ENCODE data around the gene DHX40.

DNA sequence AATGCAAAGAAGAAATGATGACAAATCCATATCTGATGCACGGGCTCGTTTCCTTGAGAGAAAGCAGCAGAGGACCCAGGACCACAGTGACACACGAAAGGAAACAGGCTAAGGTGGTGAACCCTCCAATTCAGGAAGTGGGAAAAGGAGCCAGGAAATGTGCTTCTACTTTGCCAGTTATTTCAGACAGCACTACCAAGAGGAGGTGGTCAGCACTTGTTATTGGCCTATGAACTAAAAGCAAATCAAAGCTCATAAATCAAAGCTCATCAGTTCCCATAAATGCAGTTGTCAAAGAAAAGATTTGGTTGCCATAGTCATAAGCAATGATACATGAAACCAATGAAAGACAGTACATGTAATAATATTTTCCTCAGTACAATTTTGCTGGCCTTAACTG, 41.7 kb downstream of the DHX40 start:
- TF ChIP-seq, protein P1, sequence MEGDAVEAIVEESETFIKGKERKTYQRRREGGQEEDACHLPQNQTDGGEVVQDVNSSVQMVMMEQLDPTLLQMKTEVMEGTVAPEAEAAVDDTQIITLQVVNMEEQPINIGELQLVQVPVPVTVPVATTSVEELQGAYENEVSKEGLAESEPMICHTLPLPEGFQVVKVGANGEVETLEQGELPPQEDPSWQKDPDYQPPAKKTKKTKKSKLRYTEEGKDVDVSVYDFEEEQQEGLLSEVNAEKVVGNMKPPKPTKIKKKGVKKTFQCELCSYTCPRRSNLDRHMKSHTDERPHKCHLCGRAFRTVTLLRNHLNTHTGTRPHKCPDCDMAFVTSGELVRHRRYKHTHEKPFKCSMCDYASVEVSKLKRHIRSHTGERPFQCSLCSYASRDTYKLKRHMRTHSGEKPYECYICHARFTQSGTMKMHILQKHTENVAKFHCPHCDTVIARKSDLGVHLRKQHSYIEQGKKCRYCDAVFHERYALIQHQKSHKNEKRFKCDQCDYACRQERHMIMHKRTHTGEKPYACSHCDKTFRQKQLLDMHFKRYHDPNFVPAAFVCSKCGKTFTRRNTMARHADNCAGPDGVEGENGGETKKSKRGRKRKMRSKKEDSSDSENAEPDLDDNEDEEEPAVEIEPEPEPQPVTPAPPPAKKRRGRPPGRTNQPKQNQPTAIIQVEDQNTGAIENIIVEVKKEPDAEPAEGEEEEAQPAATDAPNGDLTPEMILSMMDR (IDR thresholded peaks at IDR 0.05; ENCODE audit: low read length) = no peak
- TF ChIP-seq EZH2phosphoT487 (IDR thresholded peaks at IDR 0.05; ENCODE audit: low read length) = no peak
